Urinary bladder (tissue), 4 donors: Measurements from ENCODE around the gene AEN. TPM values are rescaled to one million over a fixed set of nuclear protein-coding genes. Genes with fewer than 3 reads are reported as not detected.

Experiments used
- DNase-seq: peaks from one replicate; pipeline ENCODE4 v3.0.0-alpha.2; 2015; ENCODE audit errors: extremely low spot score
- H3K27ac ChIP-seq: one replicate; pipeline ENCODE4 v1.5.1; 2013; ENCODE audit warnings: low read depth, mild to moderate bottlenecking, moderate library complexity
- H3K36me3 ChIP-seq: one replicate; pipeline ENCODE4 v1.6.1; 2013; ENCODE audit warnings: mild to moderate bottlenecking, moderate library complexity; ENCODE audit not compliant: insufficient read depth
- H3K4me1 ChIP-seq: one replicate; pipeline ENCODE4 v1.6.1; 2013; ENCODE audit warnings: mild to moderate bottlenecking, moderate library complexity; ENCODE audit not compliant: insufficient read depth
- H3K4me3 ChIP-seq: one replicate; pipeline ENCODE4 v1.5.1; 2013; ENCODE audit warnings: low read depth, low read length
- WGBS: extraction: QIAGEN DNeasy Blood & Tissue Kit; methylation state at CpG from one replicate; pipeline ENCODE4 v1.1.7; 2013; 5-methylcytosine and 5-hydroxymethylcytosine counted together
- polyA plus RNA-seq: library from polyadenylated mRNA; stranded (reverse); fragments of 200-250 nt; gene quantifications from one replicate; pipeline ENCODE4 v1.2.3, GENCODE V29; 2013
- total RNA-seq: library from RNA; depleted of rRNA; stranded (reverse); fragments of >200 nt; gene quantifications from one replicate; pipeline ENCODE4 v1.2.3, GENCODE V29; 2014
- donor health status: healthy with polysubstance abuse.
- donor health status: healthy.

AEN gene
- total and polyA plus RNA-seq, 2 donors = 5.4 to 9.3 TPM

DNA sequence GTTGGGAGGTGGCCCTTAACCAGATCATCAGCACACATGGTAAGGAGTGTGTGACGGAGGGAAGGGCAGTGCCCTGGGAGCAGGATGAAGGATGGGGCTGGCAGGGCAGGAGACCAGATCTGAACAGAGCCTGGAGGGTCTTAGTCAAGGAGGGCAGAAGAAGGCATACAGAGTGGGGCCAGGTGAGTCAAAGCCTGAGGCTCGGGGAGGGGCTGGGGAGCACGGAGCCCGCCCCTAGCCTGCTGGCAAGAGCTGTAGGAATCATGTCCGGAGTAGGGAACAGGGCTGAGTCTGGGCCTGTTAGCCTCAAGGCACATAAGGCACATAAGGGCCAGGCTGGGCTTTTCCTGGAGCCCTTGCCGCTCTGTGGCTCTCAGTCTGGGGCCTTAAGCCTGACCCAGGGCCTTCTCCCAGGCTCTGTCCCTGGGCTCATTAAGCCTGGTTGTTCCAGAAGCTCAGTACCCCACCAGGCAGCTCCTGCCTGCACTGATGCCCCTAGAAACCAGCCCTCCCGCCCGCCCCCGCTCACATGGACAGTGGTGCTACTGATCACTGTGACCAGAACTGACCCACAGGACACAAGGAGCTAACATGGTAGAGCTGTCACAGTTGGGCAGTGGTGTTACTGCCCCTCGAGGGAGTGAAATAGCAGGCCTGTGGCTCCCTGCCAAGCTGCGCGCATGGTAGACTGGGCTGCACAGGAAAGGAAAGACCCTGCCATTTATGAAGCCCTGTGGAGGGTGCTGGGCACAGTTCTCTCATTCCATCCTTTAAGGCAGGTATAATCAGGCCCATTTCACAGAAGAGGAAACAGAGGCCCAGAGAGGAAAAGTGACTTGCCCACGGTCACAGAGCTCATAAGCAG lies 32.3 kb downstream of the AEN start:
- 89% methylated on average over 13 of the region's 13 CpGs for WGBS
- H3K4me3 ChIP-seq = no peak overlapping the region
- H3K36me3 ChIP-seq = no peaks in the 10 kb centered on the region
- H3K4me1 ChIP-seq = no peaks in the 10 kb centered on the region
- no peak overlapping the region for H3K27ac ChIP-seq
- no peak for DNase-seq

DNA sequence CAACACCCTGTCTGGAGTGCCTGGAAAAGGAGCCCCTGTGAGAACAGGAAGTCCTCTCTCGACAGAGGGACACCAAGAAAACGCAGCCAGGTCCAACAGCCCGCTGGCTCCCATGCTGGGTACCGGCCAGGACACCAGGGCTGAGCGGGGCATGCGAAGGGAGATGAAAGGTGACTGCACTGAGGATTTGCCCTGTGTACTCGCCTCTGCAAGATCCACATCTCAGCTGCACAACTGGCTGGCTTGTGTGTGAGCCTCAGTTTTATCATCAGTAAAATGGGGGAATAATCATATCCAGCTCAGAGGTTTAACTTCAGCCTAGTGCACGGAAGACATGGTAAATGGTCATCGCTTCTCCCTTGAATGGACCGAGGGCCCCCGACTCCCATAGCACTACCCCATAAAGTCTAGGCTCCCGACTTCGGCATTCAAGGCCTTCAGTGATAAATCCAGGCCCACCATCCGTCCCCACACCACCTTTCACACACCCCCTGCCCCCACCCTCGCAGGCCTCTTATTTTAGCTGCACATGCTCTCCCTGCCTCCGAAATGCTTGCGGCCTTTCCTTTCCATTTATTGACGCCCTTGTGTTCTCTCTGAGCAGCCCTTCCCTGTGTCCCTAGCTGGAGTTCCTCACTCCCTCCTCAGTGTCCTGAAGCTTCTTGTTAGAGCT lies 33.4 kb downstream of the AEN start:
- H3K36me3 ChIP-seq = no peaks in the 10 kb centered on the region
- no peak overlapping the region for H3K4me3 ChIP-seq
- H3K4me1 ChIP-seq = no peaks in the 10 kb centered on the region
- no peak overlapping the region for H3K27ac ChIP-seq
- WGBS = 91% methylated on average over 18 of the region's 18 CpGs
- no peak for DNase-seq

DNA sequence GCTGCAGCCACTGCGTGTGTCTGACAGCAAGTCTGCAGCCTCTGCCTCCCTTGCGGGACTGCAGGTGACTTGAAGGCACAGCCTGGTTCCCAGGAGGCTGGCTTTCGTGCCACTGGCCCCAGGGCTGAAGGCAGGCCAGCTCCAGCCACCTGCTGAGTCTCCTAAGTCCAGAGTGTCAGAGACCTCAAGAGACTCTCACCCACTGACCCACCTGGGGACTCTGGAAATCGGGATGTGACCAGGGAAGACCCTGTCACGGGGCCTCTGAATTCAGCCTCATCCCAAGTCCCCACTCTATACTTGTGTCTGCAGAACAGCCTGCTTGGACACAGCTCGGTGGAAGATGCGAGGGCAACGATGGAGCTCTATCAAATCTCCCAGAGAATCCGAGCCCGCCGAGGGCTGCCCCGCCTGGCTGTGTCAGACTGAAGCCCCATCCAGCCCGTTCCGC lies 34.0 kb downstream of the AEN start:
- Histone ChIP-seq H3K36me3 (no peaks in the 10 kb centered on the region), H3K4me3 (no peak overlapping the region), H3K4me1 (no peaks in the 10 kb centered on the region), H3K27ac (no peak overlapping the region)
- 82% methylated on average over 14 of the region's 14 CpGs for WGBS
- no peak for DNase-seq

DNA sequence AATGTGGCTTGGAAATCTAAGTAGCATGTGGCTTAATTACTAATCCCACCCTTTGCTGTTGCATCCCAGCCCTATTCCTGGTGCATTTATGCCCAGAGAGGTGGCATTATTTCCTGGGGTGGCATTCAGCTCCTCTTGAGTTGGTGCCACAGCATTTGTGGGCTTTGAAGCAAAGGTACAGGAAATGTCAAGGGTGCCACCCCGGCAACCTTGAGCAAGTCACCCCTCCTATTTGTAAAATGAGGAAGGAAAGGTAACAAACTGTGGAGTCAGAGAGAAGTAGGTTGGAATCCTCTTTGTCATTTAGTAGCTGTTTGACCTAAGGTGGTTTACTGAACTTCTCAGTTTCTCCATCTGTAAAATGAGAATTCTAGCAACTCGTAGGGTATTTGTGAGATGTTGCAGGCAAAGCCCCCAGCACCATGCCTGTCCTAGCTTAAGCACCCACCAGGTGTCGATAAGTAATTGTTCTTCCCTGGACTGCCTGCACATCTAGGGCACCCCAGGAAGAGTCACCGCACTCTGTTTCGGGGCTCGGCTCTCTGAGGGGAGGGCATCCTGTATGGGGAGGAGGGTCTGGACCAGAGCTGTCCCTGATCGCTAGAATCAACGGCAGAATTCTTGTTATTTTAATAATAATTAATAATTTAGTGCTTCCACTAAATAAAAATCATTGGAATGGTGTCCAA lies 34.8 kb downstream of the AEN start:
- no peaks in the 10 kb centered on the region for H3K4me1 ChIP-seq
- no peak overlapping the region for H3K4me3 ChIP-seq
- no peak overlapping the region for H3K27ac ChIP-seq
- DNase-seq = no peak
- WGBS = 83% methylated on average over 8 of the region's 8 CpGs
- H3K36me3 ChIP-seq = no peaks in the 10 kb centered on the region

DNA sequence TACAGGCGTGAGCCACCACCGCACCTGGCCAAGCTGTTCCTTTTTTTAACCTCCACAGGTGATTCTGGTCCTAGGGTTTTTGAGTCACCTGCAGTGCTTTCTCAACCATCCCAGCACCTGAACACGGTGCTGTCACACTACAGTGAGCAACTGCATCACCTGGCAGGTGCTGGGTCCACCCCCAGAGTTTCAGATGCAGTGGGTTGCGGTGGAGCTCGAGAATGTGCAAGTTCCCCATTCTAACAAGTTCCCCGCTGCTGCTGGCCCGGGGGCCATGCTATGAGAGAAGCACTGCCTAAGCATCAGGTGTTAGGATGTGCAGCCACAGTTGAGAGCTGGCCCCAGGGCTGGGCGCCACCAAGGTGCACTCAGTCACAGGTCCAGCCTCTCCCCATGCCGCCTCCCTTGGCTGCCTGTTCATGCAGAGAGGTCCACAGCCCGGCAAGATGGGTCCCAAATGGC lies 35.7 kb downstream of the AEN start:
- WGBS = 79% methylated on average over 10 of the region's 10 CpGs
- Histone ChIP-seq H3K4me1 (no peaks in the 10 kb centered on the region), H3K27ac (no peak overlapping the region), H3K4me3 (no peak overlapping the region), H3K36me3 (no peaks in the 10 kb centered on the region)
- no peak for DNase-seq

DNA sequence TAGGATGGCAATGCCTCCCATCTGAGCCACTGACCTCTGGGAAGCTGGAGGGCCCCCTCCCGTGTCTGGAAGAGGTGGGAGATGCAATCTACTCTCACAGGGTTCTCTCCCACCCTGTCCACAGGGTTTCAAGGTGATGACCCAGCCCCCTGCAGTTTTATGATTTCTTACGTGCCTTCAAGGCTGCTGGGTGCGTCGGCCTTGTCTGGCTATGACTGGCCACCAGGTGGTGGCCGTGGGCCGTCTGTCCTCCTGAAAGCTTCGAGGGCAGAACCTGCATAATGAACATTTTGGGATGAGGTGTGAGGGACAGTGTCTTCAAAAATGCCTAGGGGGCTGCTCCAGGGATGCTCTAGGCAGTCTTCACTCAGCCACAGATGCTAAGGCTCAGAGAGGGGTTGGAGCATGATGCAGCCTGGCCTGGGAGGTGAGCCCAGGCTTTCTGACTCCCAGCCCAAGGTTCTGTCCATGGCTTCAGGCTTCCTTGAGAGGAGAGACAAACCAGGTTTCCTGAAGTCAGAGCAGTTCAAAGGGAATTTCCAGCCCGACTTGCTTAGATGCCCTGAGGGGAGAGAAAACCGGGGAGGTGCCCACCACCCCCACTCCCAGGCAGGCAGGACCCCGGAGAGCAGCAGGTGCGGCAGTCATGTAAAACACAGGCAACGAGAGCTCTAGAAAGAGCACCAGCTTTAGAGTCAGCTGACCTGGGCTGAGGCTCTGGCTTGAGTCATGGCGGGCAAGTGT lies 36.4 kb downstream of the AEN start:
- no peaks in the 10 kb centered on the region for H3K4me1 ChIP-seq
- no peak overlapping the region for H3K27ac ChIP-seq
- no peaks in the 10 kb centered on the region for H3K36me3 ChIP-seq
- H3K4me3 ChIP-seq = no peak overlapping the region
- WGBS = 35% methylated on average over 13 of the region's 13 CpGs
- DNase-seq = no peak

DNA sequence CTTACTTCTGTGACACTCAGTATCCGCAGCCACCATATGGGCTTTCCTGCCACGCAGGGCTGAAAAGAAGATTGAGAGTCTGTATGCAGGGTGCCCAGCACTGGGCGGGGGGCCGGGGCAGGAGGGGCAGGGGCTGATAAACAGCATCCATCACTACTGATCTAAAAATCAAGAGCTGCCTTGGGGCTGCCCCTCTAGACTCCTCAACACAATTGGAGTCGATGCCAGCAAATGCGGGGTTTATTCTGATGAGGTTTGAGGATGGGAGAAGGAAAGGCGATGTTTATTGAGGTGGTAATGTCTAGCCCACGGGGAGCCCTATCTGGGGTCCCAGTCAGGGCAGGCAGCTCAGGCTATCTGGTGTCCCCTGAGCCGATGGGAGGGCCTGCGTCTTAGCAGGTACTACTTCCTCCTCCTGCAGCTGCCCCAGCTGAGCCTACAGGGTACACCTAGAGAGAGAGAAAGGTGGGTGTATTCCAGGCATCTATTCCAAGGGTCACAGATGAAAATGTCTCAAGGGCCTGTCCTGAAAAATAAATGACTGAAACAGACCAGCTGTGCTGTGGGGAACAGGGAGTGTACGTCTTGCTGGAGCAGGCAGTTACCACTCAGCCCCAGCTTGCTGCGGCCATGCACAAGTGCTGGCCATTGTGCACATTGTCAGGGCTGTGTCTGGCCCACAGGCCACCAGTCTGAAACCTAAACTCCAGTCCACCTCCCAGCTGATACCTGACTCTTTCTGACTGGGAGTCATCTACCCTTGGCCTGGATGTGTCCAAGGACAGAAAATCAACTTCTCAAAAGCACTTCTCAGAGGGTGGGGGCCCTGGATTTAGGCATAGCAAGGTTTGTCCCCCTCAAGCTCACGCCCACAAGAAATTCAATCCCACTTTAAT lies 37.2 kb downstream of the AEN start:
- Histone ChIP-seq H3K4me3 (no peak overlapping the region), H3K4me1 (no peaks in the 10 kb centered on the region), H3K36me3 (no peaks in the 10 kb centered on the region), H3K27ac (no peak overlapping the region)
- WGBS = 79% methylated on average over 13 of the region's 13 CpGs
- DNase-seq = no peak

DNA sequence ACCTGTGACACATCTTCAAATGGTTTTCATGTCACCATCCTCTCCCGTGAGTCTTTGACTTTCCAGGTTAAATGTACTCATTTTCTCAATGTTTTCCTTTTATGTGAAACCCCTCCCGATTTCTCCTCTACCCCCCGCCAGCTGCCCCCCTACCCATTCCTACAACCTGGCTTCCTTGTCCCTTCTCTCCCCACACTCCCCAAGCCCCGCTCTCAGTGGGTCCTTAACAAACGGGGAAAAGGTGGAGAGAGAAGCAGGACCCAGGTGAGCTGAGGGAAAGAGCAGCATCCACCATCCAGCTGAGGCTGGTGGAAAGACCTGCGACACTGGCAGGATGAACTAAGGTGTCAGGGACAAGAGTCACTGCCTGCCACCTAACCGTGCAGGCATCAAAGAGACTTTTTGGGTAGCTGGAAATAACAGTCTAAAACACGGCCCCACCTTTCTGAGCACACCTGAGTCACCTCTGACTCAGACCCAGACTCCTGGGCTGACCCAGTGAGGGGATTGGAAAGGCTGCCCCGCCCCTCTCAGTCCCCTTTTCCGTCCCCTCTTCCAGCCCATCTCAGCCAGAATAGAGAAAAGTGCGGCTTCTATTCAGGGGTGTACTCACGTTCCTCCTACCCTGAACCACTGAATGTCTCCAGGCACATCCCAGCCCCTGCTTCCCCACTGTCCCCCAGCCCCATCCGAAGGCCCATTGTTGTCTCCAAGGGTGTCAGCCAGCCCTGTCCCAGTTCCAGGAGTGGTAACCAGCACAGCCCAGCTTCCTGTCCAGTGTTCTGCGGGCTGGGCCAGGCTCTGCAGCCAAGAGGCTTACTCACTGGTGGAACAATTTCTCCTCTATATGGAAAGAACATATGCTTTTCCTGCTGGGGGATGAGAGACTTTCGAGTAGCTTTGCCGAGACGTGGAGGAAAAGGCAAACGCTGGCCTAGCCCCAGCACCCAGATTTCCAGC lies 38.1 kb downstream of the AEN start:
- 60% methylated on average over 18 of the region's 18 CpGs for WGBS
- DNase-seq = no peak
- Histone ChIP-seq H3K4me3 (no peak overlapping the region), H3K36me3 (no peaks in the 10 kb centered on the region), H3K4me1 (no peaks in the 10 kb centered on the region), H3K27ac (no peak overlapping the region)

DNA sequence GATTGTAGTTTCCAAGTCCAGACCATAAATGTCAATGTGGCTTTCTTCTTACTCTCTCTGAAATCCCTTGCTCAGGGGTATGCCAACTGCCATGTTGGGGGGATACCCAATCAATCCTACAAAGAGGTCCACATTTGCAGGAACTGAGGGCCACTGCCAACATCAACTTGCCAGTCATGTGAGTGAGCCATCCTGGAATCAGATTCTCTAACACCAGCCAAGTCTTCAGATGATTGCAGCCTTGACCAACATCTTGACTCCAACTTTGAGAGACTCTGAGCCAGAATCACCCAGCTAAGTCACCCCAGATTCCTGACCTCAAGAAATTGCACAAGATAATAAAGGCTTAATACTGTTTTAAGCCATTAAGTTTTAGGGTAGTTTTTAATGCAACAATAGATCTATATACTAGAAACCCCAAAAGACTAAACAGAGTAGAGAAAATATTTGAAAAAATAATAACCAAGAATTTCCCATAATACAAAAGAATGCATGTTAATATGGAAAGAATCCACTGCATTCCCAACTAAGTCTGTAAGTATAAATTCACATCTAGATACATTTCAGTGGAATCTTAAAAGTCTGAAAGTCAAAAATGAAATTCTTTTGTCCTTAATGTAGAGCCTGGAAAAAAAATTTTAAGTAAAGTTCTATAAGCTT lies 40.0 kb downstream of the AEN start:
- H3K27ac ChIP-seq = no peak overlapping the region
- no peaks in the 10 kb centered on the region for H3K4me1 ChIP-seq
- no peaks in the 10 kb centered on the region for H3K36me3 ChIP-seq
- no peak for DNase-seq
- no peak overlapping the region for H3K4me3 ChIP-seq

DNA sequence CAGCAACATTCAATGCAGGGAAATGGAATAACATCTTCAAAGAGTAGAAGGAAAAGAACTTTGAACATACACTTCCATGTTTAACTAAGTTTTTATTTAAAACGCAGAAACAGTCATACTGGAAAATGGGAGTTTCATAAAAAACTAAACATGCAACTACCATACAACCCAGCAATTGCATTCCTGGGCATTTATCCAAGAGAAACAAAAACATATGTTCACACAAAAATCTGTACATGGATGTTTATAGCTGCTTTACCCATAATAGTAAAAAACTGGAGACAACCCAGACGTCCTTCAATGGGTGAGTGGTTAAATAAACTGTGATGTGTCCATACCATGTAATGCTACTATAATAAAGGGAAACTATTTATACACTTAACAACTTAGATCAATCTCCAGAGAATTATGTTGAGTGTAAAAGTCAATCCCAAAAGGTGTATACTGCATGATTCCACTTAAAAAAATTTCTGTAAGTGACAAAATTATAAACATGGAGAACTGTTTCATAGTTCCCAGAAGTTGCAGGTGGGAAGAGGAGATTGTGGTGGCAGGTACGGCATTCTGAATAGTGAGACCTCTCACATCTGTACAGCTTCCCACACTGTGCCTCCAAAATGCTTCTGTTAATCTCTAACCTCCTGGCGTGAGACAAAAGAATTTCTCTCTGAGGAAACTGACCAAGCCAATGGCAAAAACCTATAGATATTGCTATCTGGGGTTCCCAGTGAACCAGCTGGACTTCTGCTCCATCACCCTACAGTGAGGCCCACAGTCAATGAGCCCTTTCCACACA lies 40.8 kb downstream of the AEN start:
- Histone ChIP-seq H3K36me3 (no peaks in the 10 kb centered on the region), H3K4me1 (no peaks in the 10 kb centered on the region), H3K27ac (no peak overlapping the region), H3K4me3 (no peak overlapping the region)
- 72% methylated on average over 4 of the region's 4 CpGs for WGBS
- DNase-seq = no peak

DNA sequence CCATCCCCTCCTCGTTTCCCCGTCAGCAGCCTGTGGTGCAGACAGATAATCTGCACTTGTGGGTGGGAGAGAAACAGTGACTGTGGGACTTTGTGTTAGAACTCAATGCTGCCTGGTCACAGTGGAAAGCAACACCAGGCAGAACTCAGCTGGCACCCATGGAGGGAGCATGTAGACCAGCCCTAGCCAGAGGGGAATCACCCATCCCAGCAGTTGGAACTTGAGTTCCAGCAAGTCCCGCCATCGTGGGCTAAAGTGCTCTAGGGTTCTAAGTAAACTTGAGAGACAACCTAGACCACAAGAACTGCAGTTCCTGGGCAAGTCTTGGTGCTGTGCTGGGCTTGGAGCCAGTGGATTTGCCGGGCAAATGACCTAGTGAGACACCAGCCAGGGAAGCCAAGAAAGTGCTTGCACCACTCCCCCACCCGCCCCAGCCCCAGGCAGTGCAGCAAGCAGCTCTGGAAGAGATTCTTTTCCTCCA lies 42.0 kb downstream of the AEN start:
- no peaks in the 10 kb centered on the region for H3K36me3 ChIP-seq
- H3K4me3 ChIP-seq = no peak overlapping the region
- no peak overlapping the region for H3K27ac ChIP-seq
- no peaks in the 10 kb centered on the region for H3K4me1 ChIP-seq
- WGBS = 89% methylated on average over 6 of the region's 6 CpGs
- DNase-seq = no peak
